Rectal smooth muscle tissue (tissue), 1 donor: ENCODE measurements around the gene DPH2.

Experiments used
- H3K27ac ChIP-seq: one replicate; pipeline ENCODE4 v1.7.0; 2013; ENCODE audit warnings: low read depth, low read length, inconsistent platforms
- H3K27me3 ChIP-seq: one replicate; pipeline ENCODE4 v1.7.0; 2013; ENCODE audit warnings: low read length; ENCODE audit not compliant: control insufficient read depth, insufficient read depth
- H3K36me3 ChIP-seq: one replicate; pipeline ENCODE4 v1.7.0; 2013; ENCODE audit warnings: low read length; ENCODE audit not compliant: control insufficient read depth, insufficient read depth
- H3K4me1 ChIP-seq: one replicate; pipeline ENCODE4 v1.7.0; 2013; ENCODE audit warnings: low read length; ENCODE audit not compliant: control insufficient read depth, insufficient read depth
- H3K4me3 ChIP-seq: one replicate; pipeline ENCODE4 v1.7.0; 2013; ENCODE audit warnings: low read length
- H3K9ac ChIP-seq: one replicate; pipeline ENCODE4 v1.7.0; 2013; ENCODE audit warnings: low read length

The DPH2 gene

GRCh38 chr1:44021581-44022321 is 51.9 kb downstream of the DPH2 start:
- no peak overlapping the region for H3K27ac ChIP-seq
- H3K9ac ChIP-seq = no peak overlapping the region
- no peaks in the 10 kb centered on the region for H3K27me3 ChIP-seq
- no peak overlapping the region for H3K4me3 ChIP-seq
- no peaks in the 10 kb centered on the region for H3K4me1 ChIP-seq
- H3K36me3 ChIP-seq = no peaks in the 10 kb centered on the region
